ENCODE results near the gene CCDC157. TPM values are rescaled to one million over a fixed set of nuclear protein-coding genes. Genes with fewer than 3 reads are reported as not detected.
"Not testable (repeated sequence)": the region's sequence is repeated elsewhere in the genome, so short reads cannot be mapped to it uniquely, and the experiment has no call there.

The CCDC157 gene
- total RNA-seq, 1 donor from 2014 or later: 4.2 TPM

DNA sequence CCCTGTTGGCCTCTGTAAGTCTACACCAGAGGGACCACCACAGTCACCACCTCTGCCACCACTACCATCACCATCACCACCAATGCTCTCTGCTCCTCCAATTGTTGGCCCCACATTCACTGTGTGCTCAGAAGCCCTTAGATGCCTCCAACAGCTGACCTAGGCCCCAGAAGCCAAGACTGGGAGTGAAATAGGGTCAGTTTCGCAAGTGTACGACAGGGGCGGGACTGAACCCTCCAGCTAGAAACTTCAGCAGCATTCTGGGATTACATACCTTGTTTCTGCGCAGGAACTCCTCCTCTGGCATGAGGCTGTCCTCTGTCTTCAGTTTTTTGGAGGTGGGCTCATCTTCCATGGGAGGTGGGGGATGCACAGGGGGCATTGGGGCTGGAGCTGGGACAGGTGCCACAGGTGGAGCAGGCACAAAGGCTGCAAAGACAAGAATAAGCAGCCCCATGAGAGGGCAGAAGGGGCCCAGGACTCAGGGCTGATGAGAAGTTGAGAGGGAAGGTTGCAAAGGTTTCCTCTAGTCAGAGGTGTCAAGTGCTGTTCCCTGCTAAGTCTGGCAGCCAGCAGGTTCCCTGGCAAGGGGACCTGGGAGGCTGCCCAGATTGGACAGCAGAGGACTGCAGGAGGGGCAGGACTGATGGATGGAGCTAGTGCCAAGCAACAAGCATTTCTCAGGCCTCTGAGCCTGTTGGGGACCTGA, 19.9 kb upstream of the CCDC157 start:
- H3K36me3 ChIP-seq: peaks cover 0 to 98% of the 10 kb centered on the region in 2 donors
- H3K4me1 ChIP-seq: no peaks in the 10 kb centered on the region
- intact Hi-C loops (cut with DNase I): no loop called here
- H3K27me3 ChIP-seq: no peaks in the 10 kb centered on the region
- H3K9me3 ChIP-seq: no peaks in the 10 kb centered on the region
- no peak overlapping the region for H3K4me3 ChIP-seq
- no peak for TF ChIP-seq POLR2A (IDR thresholded peaks at IDR 0.05)
- TF ChIP-seq, protein P1, sequence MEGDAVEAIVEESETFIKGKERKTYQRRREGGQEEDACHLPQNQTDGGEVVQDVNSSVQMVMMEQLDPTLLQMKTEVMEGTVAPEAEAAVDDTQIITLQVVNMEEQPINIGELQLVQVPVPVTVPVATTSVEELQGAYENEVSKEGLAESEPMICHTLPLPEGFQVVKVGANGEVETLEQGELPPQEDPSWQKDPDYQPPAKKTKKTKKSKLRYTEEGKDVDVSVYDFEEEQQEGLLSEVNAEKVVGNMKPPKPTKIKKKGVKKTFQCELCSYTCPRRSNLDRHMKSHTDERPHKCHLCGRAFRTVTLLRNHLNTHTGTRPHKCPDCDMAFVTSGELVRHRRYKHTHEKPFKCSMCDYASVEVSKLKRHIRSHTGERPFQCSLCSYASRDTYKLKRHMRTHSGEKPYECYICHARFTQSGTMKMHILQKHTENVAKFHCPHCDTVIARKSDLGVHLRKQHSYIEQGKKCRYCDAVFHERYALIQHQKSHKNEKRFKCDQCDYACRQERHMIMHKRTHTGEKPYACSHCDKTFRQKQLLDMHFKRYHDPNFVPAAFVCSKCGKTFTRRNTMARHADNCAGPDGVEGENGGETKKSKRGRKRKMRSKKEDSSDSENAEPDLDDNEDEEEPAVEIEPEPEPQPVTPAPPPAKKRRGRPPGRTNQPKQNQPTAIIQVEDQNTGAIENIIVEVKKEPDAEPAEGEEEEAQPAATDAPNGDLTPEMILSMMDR (IDR thresholded peaks at IDR 0.05): no peak
- TF ChIP-seq POLR2AphosphoS5 (IDR thresholded peaks at IDR 0.05; ENCODE audit: insufficient read depth in 1 of 2, low read depth in 1 of 2): no peak
- no peak overlapping the region for H3K27ac ChIP-seq
- DNase-seq (ENCODE audit: extremely low spot score in 2 of 2): no peak

DNA sequence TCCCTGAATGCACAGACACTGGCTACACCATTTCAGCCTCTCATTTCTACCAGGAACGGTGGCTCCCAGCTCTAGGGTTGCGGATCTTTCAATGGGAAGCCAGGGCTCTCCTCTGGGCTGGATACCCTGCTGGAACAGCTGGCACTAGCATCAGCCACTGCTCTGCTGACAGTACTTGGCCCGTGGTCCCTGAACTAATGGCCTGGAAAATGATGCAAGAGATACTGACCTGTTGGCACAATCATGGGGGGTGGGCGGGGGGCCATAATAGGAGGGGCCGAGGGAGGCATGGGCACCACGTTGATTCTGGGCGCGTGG, 19.4 kb upstream of the CCDC157 start:
- Histone ChIP-seq H3K27me3 (no peaks in the 10 kb centered on the region), H3K9me3 (no peaks in the 10 kb centered on the region), H3K4me3 (no peak overlapping the region), H3K36me3 (peaks cover 0 to 100% of the 10 kb centered on the region in 2 donors), H3K27ac (no peak overlapping the region), H3K4me1 (no peaks in the 10 kb centered on the region)
- TF ChIP-seq POLR2AphosphoS5 (IDR thresholded peaks at IDR 0.05; ENCODE audit: insufficient read depth in 1 of 2, low read depth in 1 of 2): no peak
- TF ChIP-seq, protein P1 (IDR thresholded peaks at IDR 0.05): no peak
- TF ChIP-seq POLR2A (IDR thresholded peaks at IDR 0.05): no peak
- intact Hi-C loops (cut with DNase I): no loop called here
- DNase-seq (ENCODE audit: extremely low spot score in 2 of 2): no peak

DNA sequence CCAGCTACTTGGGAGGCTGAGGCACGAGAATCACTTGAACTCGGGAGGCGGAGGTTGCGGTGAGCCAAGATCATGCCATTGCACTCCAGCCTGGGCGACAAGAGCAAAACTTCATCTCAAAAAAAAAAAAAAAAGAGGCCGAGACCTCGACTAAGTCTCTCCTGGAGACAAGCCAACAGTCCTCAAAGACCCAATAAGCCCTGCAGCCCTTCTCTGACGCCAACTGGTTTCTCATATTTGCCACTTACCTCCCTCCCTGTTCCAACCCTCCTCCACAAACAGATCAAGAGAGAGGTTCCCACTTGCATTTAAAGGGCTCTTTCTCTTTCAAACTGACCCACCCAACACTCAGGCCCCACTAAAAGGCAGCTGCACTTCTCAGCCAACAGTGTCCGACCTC, 18.5 kb upstream of the CCDC157 start:
- H3K27ac ChIP-seq; H3K9me3 ChIP-seq; intact Hi-C loops (cut with DNase I); H3K4me1 ChIP-seq; H3K27me3 ChIP-seq; DNase-seq (ENCODE audit: extremely low spot score in 2 of 2); H3K4me3 ChIP-seq: not testable (repeated sequence)
- H3K36me3 ChIP-seq: peaks cover 0 to 100% of the 10 kb centered on the region in 2 donors

DNA sequence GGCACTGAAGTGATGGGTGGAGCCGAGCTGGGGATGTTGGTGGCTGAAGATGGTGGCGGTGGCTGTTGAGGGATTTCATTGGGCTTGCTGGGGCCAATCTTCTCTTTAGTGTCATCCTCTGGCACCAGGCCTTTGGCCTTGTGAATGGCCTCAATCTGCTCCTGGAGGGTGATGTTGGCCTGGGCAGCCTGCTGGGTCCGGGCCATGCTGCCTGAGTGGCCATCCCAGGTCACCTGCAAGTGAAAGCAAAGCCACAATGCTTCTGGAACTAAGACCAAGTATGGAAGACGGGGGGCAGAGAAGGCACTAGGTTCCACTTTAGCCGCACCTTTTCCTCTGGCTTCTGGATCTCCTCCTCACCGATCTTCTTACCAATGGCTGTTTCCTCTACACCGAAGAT, 18.0 kb upstream of the CCDC157 start:
- Histone ChIP-seq H3K27me3 (no peaks in the 10 kb centered on the region), H3K36me3 (peaks cover 3 to 100% of the 10 kb centered on the region in 2 donors), H3K27ac (no peak overlapping the region), H3K9me3 (no peaks in the 10 kb centered on the region), H3K4me3 (no peak overlapping the region), H3K4me1 (no peaks in the 10 kb centered on the region)
- no peak for DNase-seq (ENCODE audit: extremely low spot score in 2 of 2)
- TF ChIP-seq POLR2A (IDR thresholded peaks at IDR 0.05): no peak
- intact Hi-C loops (cut with DNase I): no loop called here

DNA sequence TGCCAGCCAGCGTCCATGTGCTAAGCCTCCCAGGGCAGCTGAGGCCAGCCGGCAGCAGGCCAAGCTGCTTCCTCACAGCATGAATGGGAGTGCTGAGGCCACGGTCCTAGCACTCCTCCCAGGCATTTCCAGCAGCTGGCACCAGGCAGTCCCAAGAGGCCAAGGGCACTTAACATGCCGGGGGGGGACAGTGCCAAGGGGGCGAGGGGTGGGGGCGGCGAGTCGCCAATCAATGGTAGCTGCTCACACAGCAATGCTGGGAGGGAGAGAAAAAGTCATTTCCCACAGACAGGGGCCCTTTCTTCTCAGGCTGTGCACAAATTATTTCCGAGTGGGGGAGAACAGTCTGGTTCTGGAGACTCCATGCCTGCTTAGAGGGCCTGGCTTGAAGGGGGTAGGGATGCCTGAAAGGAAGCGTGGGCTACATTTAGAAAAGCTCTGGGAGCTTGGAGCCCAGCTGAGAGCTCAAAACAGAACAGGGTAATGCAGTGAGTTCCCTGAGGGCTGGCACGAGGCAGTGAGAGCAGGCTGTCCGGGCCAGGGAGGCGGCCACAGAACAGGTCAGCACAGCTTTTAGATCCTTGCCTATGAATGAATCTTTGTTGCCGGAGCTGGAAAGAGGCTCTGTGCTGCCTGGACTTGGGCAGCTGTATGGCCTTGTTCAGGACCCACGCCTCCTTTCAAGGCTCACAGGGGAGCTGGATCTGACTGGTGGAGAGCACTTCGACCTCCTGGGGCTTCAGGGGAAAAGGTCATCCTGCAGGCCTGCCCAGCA, 15.7 kb upstream of the CCDC157 start:
- H3K4me1 ChIP-seq: no peaks in the 10 kb centered on the region
- no peaks in the 10 kb centered on the region for H3K27me3 ChIP-seq
- no peaks in the 10 kb centered on the region for H3K9me3 ChIP-seq
- no peak overlapping the region for H3K27ac ChIP-seq
- H3K4me3 ChIP-seq: no peak overlapping the region
- intact Hi-C loops (cut with DNase I): no loop called here
- H3K36me3 ChIP-seq: peaks cover 3 to 100% of the 10 kb centered on the region in 2 donors
- no peak for DNase-seq (ENCODE audit: extremely low spot score in 2 of 2)
- TF ChIP-seq POLR2A (IDR thresholded peaks at IDR 0.05) (no peak), POLR2AphosphoS5 (IDR thresholded peaks at IDR 0.05; ENCODE audit: insufficient read depth in 1 of 2, low read depth in 1 of 2) (no peak)
- TF ChIP-seq, protein P1 (IDR thresholded peaks at IDR 0.05): no peak
